Ramos (cell line): ENCODE results near the gene SPNS1.
"Not testable (repeated sequence)": the region's sequence is repeated elsewhere in the genome, so short reads cannot be mapped to it uniquely, and the experiment has no call there.

ENCODE experiments used
- in situ Hi-C: fragments of 300-500 bp; cut with MboI; formaldehyde crosslinking; loops from one replicate; pipeline ENCODE4 v1.14.3; 2022; ENCODE audit warnings: low sequenced_read_pairs; ENCODE audit not compliant: unreplicated experiment

SPNS1 gene, protein sequence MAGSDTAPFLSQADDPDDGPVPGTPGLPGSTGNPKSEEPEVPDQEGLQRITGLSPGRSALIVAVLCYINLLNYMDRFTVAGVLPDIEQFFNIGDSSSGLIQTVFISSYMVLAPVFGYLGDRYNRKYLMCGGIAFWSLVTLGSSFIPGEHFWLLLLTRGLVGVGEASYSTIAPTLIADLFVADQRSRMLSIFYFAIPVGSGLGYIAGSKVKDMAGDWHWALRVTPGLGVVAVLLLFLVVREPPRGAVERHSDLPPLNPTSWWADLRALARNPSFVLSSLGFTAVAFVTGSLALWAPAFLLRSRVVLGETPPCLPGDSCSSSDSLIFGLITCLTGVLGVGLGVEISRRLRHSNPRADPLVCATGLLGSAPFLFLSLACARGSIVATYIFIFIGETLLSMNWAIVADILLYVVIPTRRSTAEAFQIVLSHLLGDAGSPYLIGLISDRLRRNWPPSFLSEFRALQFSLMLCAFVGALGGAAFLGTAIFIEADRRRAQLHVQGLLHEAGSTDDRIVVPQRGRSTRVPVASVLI

GRCh38 chr16:28974437-28975157 lies at the start of gene SPNS1:
SPNS1 (plus strand) TSS chr16:28974778; CDS start chr16:28975152, 374 bp downstream.
- in situ Hi-C loops: no loop called here

DNA sequence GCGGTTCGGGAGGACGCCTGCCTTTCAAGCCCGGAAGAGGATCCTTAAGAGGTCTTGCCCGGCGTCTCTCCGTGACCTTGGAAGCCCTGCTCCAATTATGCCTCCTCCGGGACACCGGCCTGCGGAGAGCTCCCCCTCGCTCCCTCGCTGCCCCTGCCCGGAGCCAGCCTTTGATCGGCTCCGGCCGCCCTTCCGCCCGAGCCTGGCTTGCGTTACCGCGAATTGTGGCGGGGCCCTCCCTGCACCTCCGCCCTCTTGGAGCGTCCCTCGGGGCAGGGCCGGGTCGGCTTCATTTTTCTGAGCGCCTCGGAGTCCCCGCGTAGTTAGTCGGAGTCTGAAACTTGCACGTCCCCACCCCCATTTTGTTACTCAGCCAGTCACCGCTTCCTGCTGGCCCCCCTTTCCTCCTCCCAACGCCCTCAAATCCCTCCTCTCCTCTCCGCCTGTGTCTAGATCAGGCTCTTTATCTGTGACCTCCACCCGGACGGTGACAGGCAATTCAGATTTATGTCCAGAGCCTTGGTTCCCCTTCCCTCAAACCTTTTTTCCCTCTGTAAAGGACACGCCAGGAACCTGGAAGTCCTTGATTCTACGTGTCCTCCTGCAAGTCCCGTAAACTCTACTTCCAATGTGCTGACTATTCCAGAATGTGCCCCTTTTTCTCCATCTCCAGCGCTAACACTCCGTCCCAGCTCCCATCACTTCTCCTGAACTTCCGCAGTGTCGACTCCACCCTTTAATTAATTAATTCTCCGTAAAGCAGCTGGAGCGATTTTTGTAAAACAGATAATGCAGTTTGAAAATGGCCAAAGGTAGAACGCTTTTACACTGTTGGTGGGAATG lies 49.0 kb upstream of the SPNS1 start:
- in situ Hi-C loops: no loop called here

DNA sequence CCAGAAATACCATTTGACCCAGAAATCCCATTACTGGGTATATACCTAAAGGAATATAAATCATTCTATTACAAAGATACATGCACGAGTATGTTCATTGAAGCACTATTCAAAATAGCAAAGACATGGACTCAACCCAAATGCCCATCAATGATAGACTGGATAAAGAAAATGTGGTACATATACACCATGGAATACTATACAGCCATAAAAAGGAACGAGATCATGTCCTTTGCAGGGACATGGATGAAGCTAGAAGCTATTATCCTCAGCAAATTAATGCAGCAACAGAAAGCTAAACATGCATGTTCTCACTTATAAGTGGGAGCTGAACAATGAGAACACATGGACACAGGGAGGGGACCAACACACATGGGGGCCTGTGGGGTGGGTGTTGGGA lies 48.3 kb upstream of the SPNS1 start:
- in situ Hi-C loops: not testable (repeated sequence)

GRCh38 chr16:28927815-28928214 lies 46.8 kb upstream of the SPNS1 start:
- in situ Hi-C loops: no loop called here

GRCh38 chr16:28930203-28930602 lies 44.4 kb upstream of the SPNS1 start:
- in situ Hi-C loops: no loop called here

GRCh38 chr16:28930652-28931051 lies 43.9 kb upstream of the SPNS1 start:
- in situ Hi-C loops: no loop called here

DNA sequence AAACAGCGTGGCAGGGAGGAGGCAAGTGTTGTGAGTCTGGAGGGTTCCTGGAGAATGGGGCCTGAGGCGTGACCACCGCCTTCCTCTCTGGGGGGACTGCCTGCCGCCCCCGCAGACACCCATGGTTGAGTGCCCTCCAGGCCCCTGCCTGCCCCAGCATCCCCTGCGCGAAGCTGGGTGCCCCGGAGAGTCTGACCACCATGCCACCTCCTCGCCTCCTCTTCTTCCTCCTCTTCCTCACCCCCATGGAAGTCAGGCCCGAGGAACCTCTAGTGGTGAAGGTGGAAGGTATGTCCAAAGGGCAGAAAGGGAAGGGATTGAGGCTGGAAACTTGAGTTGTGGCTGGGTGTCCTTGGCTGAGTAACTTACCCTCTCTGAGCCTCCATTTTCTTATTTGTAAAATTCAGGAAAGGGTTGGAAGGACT lies 42.8 kb upstream of the SPNS1 start, which contains the start of gene CD19:
CD19 (plus strand) TSS at position 171 of the 425 bp plus-strand sequence; CDS start at position 201, 30 bp downstream.
- in situ Hi-C loops: no loop called here

DNA sequence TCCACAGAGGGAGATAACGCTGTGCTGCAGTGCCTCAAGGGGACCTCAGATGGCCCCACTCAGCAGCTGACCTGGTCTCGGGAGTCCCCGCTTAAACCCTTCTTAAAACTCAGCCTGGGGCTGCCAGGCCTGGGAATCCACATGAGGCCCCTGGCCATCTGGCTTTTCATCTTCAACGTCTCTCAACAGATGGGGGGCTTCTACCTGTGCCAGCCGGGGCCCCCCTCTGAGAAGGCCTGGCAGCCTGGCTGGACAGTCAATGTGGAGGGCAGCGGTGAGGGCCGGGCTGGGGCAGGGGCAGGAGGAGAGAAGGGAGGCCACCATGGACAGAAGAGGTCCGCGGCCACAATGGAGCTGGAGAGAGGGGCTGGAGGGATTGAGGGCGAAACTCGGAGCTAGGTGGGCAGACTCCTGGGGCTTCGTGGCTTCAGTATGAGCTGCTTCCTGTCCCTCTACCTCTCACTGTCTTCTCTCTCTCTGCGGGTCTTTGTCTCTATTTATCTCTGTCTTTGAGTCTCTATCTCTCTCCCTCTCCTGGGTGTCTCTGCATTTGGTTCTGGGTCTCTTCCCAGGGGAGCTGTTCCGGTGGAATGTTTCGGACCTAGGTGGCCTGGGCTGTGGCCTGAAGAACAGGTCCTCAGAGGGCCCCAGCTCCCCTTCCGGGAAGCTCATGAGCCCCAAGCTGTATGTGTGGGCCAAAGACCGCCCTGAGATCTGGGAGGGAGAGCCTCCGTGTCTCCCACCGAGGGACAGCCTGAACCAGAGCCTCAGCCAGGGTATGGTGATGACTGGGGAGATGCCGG lies 42.0 kb upstream of the SPNS1 start:
- in situ Hi-C loops: no loop called here

- in situ Hi-C loops: no loop called here
Observed at GRCh38 chr16:28933171-28933570, 41.4 kb upstream of the SPNS1 start.

GRCh38 chr16:28935346-28935745 lies 39.2 kb upstream of the SPNS1 start:
- in situ Hi-C loops: no loop called here

DNA sequence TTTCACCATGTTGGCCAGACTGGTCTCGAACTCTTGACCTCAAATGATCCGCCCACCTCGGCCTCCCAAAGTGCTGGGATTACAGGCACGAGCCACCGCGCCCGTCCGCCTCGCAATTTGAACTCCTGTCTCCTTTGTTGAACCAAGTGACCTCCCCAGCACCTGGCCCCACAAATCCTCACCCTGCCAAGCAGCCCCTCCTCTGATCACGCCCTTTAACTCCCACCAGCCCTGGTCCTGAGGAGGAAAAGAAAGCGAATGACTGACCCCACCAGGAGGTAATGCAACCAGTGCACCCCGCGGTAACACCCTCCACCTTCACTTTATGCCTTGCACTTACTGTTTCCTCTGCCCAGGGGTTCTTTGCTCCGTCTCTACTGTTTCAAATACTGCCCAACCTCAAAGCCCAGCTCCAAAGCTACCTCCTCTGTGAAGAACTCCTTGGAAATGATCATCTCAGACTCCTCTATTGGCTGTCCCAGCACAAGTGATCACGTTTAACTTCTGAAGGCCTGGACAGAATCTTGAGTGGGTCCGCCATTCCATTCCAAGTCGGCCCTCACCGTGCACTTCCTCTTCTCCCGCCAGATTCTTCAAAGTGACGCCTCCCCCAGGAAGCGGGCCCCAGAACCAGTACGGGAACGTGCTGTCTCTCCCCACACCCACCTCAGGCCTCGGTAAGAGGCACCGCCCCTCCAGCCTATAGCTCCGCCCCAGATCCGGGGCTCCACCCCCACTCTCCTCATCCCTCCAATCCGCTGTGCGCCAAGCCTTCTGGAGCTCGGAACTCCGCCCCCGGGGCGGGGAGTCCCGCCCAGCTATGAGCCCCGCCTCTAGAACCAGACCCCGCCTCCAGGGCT lies 38.4 kb upstream of the SPNS1 start:
- in situ Hi-C loops: no loop called here

GRCh38 chr16:28936784-28937155 lies 37.8 kb upstream of the SPNS1 start:
- in situ Hi-C loops: no loop called here

DNA sequence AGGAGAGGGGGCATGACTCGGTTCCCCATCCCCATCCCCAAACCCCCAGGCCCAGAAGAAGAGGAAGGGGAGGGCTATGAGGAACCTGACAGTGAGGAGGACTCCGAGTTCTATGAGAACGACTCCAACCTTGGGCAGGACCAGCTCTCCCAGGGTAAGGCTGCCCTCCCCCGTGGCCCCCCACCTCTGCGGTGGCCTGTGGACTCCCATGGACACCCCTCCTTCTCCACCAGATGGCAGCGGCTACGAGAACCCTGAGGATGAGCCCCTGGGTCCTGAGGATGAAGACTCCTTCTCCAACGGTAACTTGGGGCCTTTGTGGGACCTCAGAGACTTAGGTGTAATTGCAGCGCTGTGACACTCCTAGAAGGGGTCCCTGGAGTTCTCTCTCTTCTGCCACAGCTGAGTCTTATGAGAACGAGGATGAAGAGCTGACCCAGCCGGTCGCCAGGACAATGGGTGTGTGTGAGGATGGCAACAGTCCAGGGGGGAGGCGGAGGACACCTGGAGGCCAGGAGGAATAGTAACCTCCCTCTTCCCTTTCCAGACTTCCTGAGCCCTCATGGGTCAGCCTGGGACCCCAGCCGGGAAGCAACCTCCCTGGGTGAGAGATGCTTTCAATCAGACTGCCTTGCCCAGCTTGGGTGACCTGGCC lies 37.2 kb upstream of the SPNS1 start:
- in situ Hi-C loops: no loop called here

- in situ Hi-C loops: no loop called here
Observed at GRCh38 chr16:28938721-28939120, 35.9 kb upstream of the SPNS1 start.

DNA sequence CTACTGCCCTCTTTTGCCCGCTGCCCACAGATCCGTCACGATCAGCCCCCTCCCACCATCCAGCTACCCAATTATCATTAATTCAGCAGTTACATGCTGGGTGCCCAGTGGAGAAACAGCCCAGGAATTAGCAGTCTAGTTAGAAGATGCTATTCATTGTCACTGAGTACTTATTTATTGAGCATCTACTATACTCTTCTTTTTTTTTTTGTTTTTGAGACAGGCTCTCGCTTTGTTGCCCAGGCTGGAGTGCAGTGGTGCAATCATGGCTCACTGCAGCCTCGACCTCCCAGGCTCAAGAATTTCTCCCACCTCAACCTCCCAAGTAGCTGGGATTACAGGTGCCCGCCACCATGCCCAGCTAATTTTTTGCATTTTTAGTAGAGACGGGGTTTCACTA lies 34.8 kb upstream of the SPNS1 start:
- in situ Hi-C loops: not testable (repeated sequence)

DNA sequence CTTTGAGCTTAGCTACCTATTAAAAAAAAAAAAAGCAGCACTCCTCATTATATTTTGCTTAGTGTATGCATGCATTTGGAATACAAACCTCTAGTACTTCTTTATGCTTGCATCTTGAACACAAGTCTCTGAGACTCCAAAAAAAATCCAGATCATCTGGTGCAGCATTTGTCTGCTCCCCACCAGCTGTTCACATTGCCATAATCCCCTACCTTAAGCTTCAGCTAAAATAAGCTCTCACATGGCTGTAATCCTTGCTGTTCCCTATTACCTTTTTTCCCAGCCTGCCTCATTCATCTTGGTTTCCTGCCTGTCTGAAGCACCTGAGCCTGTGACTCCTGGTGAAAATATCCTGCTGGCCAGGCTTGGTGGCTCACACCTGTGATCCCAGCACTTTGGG lies 31.3 kb upstream of the SPNS1 start:
- in situ Hi-C loops: no loop called here

GRCh38 chr16:28946681-28947080 lies 27.9 kb upstream of the SPNS1 start:
- in situ Hi-C loops: loop anchor here (5.0 kb wide), 1 partner anchor 79 kb away; no protein-coding TSS in a partner anchor
